Left colon (tissue), 2 donors: ENCODE data around the gene IGF2BP1. TPM values are rescaled to one million over a fixed set of nuclear protein-coding genes. Genes with fewer than 3 reads are reported as not detected.
"Not testable (repeated sequence)": the region's sequence is repeated elsewhere in the genome, so short reads cannot be mapped to it uniquely, and the experiment has no call there.

ENCODE experiments used
- ATAC-seq: fragments of 200-7000 bp; cut with Tn5 transposase; one replicate; pipeline ENCODE4 v1.9.1; 2020; ENCODE audit warnings: mild to moderate bottlenecking, moderate library complexity
- DNase-seq, 2 donors: peaks; one replicate each; pipeline ENCODE4 v3.0.0-alpha.2; 2020
- intact Hi-C, 2 donors: fragments of 100-400 bp; cut with DNase I in 1 of 2; cut with micrococcal nuclease in 1 of 2; formaldehyde crosslinking; loops; one replicate each; pipeline versions ENCODE4 v1.11.2 to v1.14.0; 2022; cut with DNase I, micrococcal nuclease
- total RNA-seq, 2 donors: library from RNA; stranded (reverse); fragmentation: NEBNext Ultra II Directional; extraction: Animal tissue kit (Norgen Biotek cat#: 25700); gene quantifications; one replicate each; pipeline ENCODE4 v1.2.1, GENCODE V29; 2021
- donor health status: DM: no; HTN: no; CAD: no.
- donor health status: DM: yes; HTN: yes; CAD: no.

The IGF2BP1 gene
- total RNA-seq, 2 donors from 2014 or later: 0.40 TPM; not detected in 1

DNA sequence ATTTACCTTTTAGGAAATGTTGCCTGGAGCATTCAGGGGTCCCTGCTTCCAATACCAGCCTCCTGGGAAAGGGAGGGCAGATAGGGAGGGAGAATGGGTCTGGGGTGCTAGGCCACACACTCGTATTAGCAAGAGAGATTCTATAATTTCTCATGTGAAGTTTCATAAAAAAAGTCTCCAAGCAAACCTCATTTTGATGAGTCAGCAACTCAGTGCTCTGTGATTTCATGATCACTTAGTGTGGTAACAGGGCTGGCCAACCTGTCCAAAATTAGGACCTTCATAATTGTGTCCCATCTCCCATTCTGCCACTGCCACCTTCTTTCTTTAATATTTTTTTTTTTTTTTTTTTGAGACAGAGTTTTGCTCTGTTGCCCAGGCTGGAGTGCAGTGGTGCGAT, 41.4 kb downstream of the IGF2BP1 start:
- ATAC-seq: no peak
- intact Hi-C loops: loop anchor here in 1 of 2 donors (10.0 kb wide), 2 partner anchors 144 to 234 kb away; partner anchors contain the start of gene ATP5MC1
- no peak for DNase-seq

DNA sequence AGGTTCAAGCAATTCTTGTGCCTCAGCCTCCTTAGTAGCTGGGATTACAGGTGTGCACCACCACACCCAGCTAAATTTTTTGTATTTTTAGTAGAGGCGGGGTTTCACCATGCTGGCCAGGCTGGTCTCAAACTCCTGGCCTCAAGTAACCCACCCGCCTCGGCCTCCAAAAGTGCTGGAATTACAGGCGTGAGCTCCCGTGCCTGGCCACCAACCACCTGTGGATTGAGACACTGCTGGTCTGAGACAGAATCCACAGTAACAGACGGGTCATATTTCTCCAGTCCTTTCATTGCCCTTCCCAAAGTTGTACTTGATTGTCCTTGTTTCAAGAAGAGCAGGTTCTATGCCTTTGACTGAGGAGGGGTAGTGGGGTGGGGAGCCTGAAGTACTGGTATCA, 42.3 kb downstream of the IGF2BP1 start:
- not testable (repeated sequence) for ATAC-seq, DNase-seq
- intact Hi-C loops: loop anchor here in 1 of 2 donors (10.0 kb wide), 2 partner anchors 145 to 235 kb away; partner anchors contain the start of gene ATP5MC1

DNA sequence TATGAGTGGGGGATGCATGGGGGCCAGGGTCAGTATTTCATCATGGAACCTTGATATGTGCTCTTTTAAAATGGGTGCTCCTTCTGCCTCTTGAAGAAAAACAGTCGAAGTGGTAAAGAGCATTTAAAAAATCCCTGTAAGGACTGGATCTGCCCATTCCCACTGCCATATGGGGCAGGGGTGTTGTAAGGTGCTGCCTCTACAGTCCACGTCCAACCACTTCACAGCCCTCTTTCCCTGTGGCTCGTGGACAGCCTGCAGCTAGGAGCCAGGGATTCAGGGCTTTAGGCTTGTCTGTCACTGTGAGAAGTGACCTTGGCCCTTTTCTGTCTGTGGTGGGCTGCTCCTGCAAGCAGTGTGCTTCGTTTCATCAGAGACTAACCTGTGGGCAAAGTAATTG, 44.3 kb downstream of the IGF2BP1 start:
- intact Hi-C loops: no loop called here
- ATAC-seq: no peak

DNA sequence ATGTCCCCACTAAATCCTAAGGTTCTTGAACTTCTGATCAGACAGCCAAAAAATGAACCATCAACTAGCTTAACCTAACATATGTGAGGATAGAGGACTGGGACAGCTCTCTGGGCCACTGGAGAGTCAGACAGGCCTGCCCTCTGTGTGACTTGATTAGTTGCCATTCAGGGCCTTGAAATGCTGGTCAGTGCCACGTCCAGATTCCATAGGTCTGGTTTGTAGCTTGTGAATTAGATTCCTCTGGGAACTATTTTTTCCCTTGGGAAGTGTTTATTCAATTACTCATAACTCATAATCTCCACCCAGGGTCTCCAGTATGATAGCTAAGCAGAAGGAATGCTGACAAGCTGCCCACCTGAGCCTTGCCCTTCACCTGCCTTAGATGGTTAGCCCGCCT, 48.2 kb downstream of the IGF2BP1 start:
- ATAC-seq: no peak

More for the DNA sequence above, 44.3 kb downstream of the IGF2BP1 start:
- no peak for DNase-seq

DNA sequence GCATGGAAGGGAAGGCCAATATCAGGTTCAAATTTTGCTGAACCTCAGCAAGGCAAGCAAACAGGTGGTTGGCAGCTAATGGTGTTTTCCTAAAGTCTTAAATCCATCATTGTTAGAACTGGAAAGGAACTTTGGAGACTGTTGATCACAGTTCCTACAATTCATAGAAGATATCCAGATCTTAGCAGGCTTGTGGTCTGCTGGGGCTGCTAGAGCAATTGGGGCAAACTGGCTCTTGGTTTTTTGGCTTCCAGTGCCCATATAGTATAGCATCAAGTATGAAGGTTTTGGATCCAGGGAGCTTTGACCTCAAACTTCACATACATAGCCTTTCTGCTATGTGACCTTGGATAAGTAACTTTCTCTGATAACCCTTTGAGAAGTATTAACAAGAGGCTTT, 49.7 kb downstream of the IGF2BP1 start:
- intact Hi-C loops: no loop called here
- ATAC-seq: no peak
- DNase-seq: no peak

More for the DNA sequence above, 48.2 kb downstream of the IGF2BP1 start:
- DNase-seq: no peak
- intact Hi-C loops: no loop called here

DNA sequence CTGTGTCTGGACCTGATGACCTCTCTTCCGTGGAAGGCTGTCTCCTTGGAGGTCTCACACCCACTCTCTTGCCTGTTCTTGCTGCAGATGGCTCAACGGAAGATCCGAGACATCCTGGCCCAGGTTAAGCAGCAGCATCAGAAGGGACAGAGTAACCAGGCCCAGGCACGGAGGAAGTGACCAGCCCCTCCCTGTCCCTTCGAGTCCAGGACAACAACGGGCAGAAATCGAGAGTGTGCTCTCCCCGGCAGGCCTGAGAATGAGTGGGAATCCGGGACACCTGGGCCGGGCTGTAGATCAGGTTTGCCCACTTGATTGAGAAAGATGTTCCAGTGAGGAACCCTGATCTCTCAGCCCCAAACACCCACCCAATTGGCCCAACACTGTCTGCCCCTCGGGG, 52.1 kb downstream of the IGF2BP1 start:
- no peak for ATAC-seq
- no peak for DNase-seq
- intact Hi-C loops: no loop called here

DNA sequence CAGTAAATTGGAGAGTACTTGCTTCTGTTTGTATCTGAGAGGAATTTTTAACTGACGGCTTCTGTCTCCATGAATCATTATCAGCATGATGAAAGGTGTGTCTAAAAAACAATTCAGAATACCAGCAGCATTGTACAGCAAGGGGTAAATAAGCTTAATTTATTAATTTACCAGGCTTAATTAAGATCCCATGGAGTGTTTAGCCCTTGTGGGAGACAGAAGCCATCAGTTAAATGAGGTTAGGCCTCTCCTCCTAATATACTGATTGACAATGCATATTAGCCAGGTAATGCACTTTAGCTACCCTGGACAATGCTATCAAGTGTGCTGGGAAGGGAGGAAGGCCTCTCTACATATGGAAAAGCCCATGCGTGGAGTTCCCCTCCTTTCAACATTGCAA, 53.4 kb downstream of the IGF2BP1 start:
- no peak for ATAC-seq
- intact Hi-C loops: no loop called here

DNA sequence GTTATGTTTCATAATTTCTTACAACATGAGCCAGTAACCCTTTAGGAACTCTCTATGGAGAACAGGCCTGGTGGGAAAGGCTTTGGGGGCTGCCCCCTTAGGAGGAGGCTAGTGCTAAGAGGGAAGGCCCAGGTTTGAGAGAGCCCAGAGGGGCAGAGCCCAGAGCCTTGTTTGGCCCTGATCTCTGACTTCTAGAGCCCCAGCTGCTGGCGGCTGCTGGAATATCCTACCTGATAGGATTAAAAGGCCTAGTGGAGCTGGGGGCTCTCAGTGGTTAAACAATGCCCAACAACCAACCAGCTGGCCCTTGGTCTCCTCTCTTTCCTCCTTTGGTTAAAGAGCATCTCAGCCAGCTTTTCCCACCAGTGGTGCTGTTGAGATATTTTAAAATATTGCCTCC, 54.1 kb downstream of the IGF2BP1 start:
- DNase-seq: no peak
- intact Hi-C loops: no loop called here
- no peak for ATAC-seq

More for the DNA sequence above, 53.4 kb downstream of the IGF2BP1 start:
- DNase-seq: no peak

DNA sequence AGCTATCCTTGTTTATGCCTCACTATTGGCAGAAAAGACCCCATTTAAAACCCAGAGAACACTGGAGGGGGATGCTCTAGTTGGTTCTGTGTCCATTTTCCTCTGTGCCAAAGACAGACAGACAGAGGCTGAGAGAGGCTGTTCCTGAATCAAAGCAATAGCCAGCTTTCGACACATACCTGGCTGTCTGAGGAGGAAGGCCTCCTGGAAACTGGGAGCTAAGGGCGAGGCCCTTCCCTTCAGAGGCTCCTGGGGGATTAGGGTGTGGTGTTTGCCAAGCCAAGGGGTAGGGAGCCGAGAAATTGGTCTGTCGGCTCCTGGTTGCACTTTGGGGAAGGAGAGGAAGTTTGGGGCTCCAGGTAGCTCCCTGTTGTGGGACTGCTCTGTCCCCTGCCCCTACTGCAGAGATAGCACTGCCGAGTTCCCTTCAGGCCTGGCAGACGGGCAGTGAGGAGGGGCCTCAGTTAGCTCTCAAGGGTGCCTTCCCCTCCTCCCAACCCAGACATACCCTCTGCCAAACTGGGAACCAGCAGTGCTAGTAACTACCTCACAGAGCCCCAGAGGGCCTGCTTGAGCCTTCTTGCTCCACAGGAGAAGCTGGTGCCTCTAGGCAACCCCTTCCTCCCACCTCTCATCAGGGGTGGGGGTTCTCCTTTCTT, 56.1 kb downstream of the IGF2BP1 start:
- ATAC-seq (peak; percentile 86), DNase-seq (no peak)
- intact Hi-C loops: no loop called here

DNA sequence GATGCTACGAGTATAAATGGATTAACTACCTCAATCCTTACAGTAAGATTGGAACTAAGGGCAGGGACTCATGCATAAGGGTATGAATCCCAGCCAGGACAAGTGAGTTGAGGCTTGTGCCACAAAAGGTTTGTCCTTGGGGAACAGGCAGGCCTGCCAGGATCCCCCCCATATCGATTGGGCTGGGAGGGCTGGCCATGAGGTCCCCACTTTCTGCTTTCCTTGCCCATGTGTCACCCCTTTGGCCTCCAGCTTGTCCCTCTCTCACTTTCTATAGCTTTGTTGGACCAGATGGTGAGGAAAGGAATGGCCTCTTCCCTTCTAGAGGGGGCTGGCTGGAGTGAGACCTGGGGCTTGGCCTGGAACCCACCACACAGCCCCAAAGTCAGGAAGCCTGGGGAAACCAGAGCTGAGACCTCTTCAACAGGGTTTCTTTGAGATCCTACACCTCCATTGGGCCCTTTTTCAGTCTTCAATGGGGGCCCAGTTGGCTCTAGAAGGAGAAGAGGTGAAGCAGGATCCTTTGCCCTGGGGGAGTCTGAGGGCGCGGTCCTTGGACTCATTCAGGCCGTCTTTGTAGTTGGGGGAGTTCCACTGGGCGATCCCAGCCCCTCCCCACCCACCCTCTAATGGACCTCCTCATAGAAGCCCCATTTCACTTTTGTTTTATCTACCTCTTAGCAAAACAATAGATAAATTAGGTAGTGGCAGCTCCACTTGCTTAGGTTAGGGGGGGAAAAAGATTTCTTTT, 57.3 kb downstream of the IGF2BP1 start:
- intact Hi-C loops: no loop called here
- ATAC-seq (no peak), DNase-seq (no peak)

DNA sequence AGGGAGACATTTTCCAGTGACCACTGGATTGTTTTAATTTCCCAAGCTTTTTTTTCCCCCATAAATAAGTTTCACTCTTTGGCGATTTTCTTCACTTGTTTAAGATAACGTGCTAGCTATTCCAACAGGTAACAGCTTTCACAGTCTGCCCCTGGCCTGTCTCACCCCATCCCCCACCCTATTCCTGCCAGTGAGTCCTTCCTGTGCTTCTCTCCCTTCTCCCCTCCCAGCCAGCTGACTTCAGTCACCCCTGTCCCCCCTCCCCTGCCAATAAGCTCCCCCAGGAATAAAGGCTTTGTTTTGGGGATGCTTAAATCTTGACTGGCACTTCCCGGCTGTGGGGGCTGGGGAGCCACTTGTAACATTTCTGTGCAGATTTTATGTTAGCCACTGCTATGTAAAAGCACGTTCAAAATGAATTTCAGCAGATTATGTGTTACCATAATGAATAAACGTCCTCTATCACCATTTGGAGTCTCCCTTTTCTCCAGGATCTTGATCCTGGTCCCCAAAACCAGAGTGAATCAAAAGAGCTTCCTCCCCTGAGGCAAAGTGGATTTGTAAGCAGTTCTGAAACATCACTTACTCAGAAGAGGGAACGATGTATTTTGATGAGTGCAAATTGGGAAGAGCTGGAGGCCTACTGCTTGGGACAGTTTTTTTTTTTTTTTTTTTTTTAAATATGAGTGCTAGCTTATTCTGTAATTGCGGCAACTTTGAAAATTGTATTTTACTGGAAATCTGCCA, 58.2 kb downstream of the IGF2BP1 start:
- intact Hi-C loops: no loop called here
- ATAC-seq: no peak

DNA sequence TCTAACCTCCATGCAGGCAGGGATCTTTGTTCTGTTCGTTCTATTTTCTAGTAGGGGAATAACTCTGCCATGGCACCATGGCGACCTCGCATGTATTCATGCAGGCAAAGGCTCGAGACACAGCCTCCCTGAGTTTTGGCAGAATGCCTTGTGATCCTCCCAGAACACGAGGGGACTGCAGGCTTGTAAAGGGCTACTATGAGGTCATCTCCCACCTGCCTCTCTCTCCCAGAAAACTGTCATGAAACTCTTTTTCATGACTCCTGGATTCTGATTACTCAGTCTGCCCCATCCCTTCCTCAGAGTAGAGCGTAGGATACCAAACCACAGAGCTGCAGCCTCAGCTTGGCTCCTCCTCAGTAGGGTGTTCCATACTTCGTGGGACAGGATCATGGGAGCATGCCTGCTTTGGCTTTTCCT, 64.3 kb downstream of the IGF2BP1 start:
- intact Hi-C loops: no loop called here
- ATAC-seq (no peak), DNase-seq (no peak)

More for the DNA sequence above, 58.2 kb downstream of the IGF2BP1 start:
- no peak for DNase-seq

DNA sequence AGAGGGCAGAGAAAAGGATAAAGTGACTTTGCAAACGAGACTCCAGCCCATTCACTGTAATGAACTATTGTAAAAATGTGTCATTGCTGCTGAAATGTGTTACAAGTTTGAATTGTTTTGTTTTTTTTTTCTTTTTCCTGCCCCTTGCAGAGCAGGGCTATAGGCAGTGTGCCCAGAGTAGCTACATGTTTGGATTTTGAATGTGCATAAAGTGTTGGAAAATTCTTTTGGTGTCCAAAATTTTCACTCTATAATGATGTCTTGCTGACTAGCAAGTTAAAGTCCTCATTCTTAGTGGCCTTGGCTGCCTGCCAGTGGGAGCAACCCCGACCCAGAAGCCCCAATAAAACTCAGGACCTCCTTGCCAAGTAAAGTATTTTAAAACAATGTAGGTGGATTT, 66.5 kb downstream of the IGF2BP1 start:
- intact Hi-C loops: no loop called here
- DNase-seq (peak in 1 of 2 donors; percentile 44), ATAC-seq (peak; percentile 49)

DNA sequence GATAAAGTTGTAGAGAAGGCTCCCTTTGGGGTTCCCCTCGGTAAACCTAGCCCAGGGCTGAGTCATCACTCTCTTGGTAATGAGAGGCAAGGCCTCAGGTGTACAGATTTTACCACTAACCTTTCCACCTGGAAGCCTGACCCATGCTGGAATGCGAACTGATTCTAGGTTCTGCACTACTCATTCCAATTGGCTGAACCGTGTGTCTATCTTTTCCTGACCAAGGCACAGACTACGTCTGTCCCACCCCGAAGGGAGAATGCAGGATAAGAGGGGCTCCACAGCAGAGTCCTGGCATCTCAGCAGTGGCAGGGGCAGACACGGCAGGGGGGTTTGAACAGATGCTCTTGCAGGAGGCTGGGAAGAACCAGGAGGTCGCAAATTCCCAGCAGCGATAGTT, 70.0 kb downstream of the IGF2BP1 start:
- DNase-seq (no peak), ATAC-seq (no peak)
- intact Hi-C loops: no loop called here

DNA sequence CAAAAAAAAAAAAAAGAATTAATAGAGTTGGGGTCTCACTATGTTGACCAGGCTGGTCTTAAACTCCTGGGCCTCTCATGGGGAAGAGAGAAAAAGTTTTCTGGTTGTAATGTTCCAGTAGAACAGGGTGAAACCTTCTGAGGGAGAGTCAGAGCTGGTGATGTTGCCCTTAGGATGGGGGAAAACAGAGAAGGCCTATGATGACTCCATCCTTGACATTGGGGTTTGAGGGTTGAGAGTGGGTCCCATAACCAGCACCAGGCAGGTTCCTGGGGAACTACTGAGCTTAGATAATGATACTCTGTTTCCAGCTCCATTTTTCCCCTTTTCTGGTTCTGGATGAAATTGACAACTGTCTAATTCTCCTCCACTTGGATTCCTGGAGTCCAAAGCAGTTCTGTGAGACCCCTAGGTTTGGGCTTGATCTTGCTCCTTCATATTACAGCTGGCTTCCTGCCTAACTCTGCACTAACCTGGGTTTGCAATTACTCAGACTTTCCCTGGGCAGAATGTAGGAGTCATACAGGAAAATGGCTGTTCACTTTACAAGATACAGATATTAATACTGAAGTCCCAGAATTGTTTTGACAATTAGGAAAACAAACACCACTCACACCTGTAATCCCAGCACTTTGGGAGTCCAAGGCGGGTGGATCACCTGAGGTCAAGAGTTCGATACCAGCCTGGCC, 72.5 kb downstream of the IGF2BP1 start:
- ATAC-seq: no peak
- intact Hi-C loops: no loop called here
- no peak for DNase-seq

DNA sequence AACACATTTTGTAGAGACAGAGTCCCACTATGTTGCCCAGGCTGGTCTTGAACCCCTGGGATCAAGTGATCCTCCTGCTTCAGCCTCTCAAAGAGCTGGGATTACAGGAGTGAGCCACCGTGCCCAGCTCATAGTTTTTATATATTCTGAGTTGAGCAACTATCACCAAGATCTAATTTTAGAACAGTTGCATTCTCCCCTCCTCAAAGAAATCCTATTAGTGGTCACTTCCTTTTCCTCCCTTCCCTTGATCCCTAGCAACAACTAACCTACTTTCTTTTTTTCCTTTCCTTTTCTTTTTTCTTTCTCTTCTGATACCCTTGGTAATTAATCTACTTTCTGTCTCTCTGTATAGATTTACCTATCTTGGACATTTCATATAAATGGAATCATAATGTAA, 73.9 kb downstream of the IGF2BP1 start:
- intact Hi-C loops: no loop called here
- DNase-seq: no peak

DNA sequence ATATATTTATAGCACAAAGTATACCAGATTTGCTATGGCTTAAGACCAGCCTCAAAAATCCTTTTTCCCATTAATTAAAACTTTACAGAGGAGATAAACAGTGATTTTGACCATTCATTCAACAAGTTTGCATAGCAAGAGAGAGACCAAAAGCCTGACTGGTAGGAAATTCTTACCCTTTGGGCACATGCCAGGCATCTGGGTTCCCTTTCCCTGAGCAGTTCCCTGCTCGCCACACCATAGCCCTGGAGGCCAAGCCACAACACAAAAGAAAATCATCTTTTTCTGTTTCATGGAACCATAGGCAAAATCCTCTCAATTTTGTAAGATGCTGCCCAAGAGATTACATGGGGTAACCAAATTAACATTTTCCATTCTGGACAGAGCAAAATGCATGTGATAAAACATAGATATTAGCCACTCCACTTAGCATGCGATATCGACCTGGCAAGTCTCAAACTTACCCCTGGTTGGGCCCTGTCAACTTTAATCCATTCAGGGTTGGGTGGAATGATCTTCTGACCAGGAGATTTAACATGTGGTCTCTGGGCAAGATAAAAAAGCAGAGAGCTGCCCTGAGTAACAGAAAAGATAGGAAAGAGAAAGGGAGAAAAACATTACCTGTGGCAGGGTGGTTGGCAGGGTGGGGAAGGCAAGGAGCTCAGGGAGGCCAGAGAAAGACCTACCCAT, 77.8 kb downstream of the IGF2BP1 start:
- no peak for ATAC-seq
- intact Hi-C loops: no loop called here

More for the DNA sequence above, 73.9 kb downstream of the IGF2BP1 start:
- no peak for ATAC-seq

DNA sequence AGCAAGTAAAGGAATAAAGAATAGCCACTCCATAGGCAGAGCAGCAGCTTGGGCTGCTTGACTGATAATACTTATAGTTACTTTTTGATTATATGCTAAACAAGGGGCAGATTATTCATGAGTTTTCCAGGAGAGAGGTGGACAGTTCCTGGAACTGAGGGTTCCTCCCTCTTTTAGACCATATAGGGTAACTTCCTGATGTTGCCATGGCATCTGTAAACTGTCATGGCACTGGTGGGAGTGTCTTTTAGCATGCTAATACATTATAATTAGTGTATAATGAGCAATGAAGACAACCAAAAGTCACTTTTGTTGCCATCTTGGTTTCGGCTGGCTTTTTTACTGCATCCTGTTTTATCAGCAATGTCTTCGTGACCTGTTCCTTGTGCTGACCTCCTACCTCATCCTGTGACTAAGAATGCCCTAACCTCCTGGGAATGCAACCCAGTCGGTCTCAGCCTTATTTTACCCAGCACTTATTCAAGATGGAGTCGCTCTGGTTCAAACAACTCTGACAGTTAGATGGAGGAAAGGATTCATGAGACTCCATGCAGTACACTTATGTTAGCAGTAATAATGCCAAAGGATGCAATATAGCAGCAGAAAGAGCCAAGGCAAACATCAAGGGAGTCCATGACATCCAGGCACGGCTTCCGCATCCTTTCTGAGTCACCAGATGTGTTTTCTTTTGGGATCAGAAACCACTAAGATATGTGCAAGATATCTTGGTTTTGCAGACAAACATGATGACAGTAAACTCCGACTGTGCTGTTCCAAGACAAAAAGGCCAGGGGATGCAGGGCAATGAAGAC, 79.6 kb downstream of the IGF2BP1 start:
- DNase-seq: no peak
- intact Hi-C loops: no loop called here
- ATAC-seq: no peak

More for the DNA sequence above, 77.8 kb downstream of the IGF2BP1 start:
- no peak for DNase-seq
